Sigmoid colon (tissue), 7 donors: Measurements from ENCODE around the gene TM9SF4. TPM values are rescaled to one million over a fixed set of nuclear protein-coding genes. Genes with fewer than 3 reads are reported as not detected.

ENCODE experiments used
- DNase-seq: peaks from one replicate; pipeline ENCODE4 v3.0.0-alpha.2; 2019
- H3K27ac ChIP-seq, 4 donors: fragments of 200-600 bp; sonication (generic); one replicate each; pipeline ENCODE4 v1.5.1; 2016 to 2019; ENCODE audit warnings: mild to moderate bottlenecking in 1 of 4
- H3K27me3 ChIP-seq, 3 donors: fragments of 200-600 bp; sonication (generic); one replicate each; pipeline ENCODE4 v1.5.1; 2019; ENCODE audit warnings: mild to moderate bottlenecking in 1 of 3
- H3K36me3 ChIP-seq, 4 donors: fragments of 200-600 bp; sonication (generic); one replicate each; pipeline ENCODE4 v1.5.1; 2016 to 2019
- H3K4me1 ChIP-seq, 4 donors: fragments of 200-600 bp; sonication (generic); one replicate each; pipeline ENCODE4 v1.5.1; 2017 to 2019
- H3K4me3 ChIP-seq, 4 donors: fragments of 200-600 bp; sonication (generic); one replicate each; pipeline ENCODE4 v1.5.1; 2017 to 2019; ENCODE audit warnings: mild to moderate bottlenecking in 2 of 4, moderate library complexity in 1 of 4
- H3K9me3 ChIP-seq, 4 donors: fragments of 200-600 bp in 3 of 4; sonication (generic) in 3 of 4; one replicate each; pipeline versions ENCODE4 v1.5.1 to v1.6.1; 2013 to 2019
- CTCF ChIP-seq, 4 experiments: fragments of 450-650 bp in 3 of 4; fragments of 200-600 bp in 1 of 4; IDR thresholded peaks; one replicate each; pipeline ENCODE4 v1.5.1; 2016 to 2019; ENCODE audit warnings: antibody characterized with exemption in 4 of 4, mild to moderate bottlenecking in 3 of 4, moderate library complexity in 2 of 4
- EP300 ChIP-seq, 4 donors: sonication (generic); formaldehyde crosslinking; IDR thresholded peaks; one replicate each; pipeline ENCODE4 v1.6.1; 2017; ENCODE audit warnings: antibody characterized with exemption in 4 of 4
- POLR2A ChIP-seq, 2 donors: fragments of 450-650 bp; IDR thresholded peaks; one replicate each; pipeline ENCODE4 v1.6.1; 2016; ENCODE audit warnings: antibody characterized with exemption in 2 of 2, mild to moderate bottlenecking in 2 of 2, moderate library complexity in 2 of 2
- POLR2AphosphoS5 ChIP-seq, 4 donors: sonication (generic); formaldehyde crosslinking; IDR thresholded peaks; one replicate each; pipeline ENCODE4 v1.6.1; 2017; ENCODE audit warnings: antibody characterized with exemption in 4 of 4
- WGBS, 2 donors: extraction: QIAGEN DNeasy Blood & Tissue Kit; methylation state at CpG; one replicate each; pipeline ENCODE4 v1.1.7; 2013; 5-methylcytosine and 5-hydroxymethylcytosine counted together
- intact Hi-C: fragments of 100-400 bp; cut with DNase I; formaldehyde crosslinking; loops from one replicate; pipeline ENCODE4 v1.15.1; 2023
- polyA plus RNA-seq, 3 donors: library from polyadenylated mRNA; stranded (reverse); fragments of 200-250 nt; gene quantifications; one replicate each; pipeline ENCODE4 v1.2.3, GENCODE V29; 2013
- total RNA-seq, 4 donors: library from RNA; depleted of rRNA; stranded (reverse); fragments of >200 nt; gene quantifications; one replicate each; pipeline ENCODE4 v1.1.0, GENCODE V29; 2016
- donor health status: healthy with polysubstance abuse.
- donor health status: Bipolar disorder and iron deficiency.
- donor health status: healthy.

Gene TM9SF4
- total and polyA plus RNA-seq, 7 donors = 6.6 to 38.3 (median 17.1) TPM

DNA sequence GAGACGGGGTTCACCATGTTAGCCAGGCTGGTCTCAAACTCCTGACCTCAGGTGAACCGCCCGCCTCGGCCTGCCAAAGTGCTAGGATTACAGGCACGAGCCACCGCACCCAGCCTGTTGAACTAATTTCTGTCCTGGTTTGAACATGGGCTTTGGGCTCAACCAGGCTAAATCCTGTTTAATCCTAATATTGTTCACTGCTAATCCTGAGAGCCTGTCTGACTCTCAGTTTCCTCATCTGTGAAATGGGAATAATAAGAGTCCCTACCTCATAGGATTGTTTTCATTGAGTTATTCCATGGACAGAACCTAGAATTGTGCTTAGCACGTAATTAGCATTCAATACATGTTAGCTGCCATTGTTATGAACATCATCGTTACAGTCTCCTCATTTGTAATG lies 17.4 kb downstream of the TM9SF4 start:
- H3K36me3 ChIP-seq = no peaks in the 10 kb centered on the region
- no peaks in the 10 kb centered on the region for H3K9me3 ChIP-seq
- no peaks in the 10 kb centered on the region for H3K27me3 ChIP-seq
- DNase-seq = no peak
- H3K4me1 ChIP-seq = no peaks in the 10 kb centered on the region
- no peak overlapping the region for H3K27ac ChIP-seq
- 86 to 96% methylated on average over 8 of the region's 8 CpGs for WGBS, 2 donors
- TF ChIP-seq EP300 (IDR thresholded peaks at IDR 0.05) (no peak), POLR2A (IDR thresholded peaks at IDR 0.05) (no peak), CTCF (IDR thresholded peaks at IDR 0.05) (no peak), POLR2AphosphoS5 (IDR thresholded peaks at IDR 0.05) (no peak)
- no peak overlapping the region for H3K4me3 ChIP-seq
- intact Hi-C loops = no loop called here

DNA sequence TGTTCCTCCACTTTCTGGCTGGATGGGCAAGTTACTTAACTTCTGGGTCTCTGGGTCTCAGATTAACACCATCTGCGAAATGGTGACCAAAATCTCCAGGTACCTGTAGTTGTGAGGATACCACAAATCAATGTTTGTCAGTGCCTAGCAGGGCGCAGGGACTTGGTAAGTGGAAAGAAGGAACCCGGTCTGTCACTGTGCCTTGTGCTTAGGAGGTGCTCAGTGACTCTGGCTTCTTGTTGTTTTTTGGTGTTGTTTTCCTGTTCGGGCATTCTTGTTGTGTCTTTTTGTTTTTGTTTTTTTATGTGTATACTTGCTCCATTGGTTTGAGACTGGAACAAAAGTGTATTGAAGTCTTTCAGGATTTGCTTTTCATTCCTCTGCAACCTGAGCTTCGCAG lies 17.8 kb downstream of the TM9SF4 start:
- Histone ChIP-seq H3K27me3 (no peaks in the 10 kb centered on the region), H3K4me1 (no peaks in the 10 kb centered on the region), H3K36me3 (no peaks in the 10 kb centered on the region), H3K9me3 (no peaks in the 10 kb centered on the region), H3K27ac (no peak overlapping the region), H3K4me3 (no peak overlapping the region)
- TF ChIP-seq POLR2AphosphoS5 (IDR thresholded peaks at IDR 0.05) = no peak
- no peak for TF ChIP-seq POLR2A (IDR thresholded peaks at IDR 0.05)
- no peak for TF ChIP-seq CTCF (IDR thresholded peaks at IDR 0.05)
- TF ChIP-seq EP300 (IDR thresholded peaks at IDR 0.05) = no peak
- no peak for DNase-seq
- WGBS, 2 donors = 95 to 96% methylated on average over 5 of the region's 5 CpGs
- intact Hi-C loops = no loop called here

- H3K27ac ChIP-seq = no peak overlapping the region
- H3K4me1 ChIP-seq = no peaks in the 10 kb centered on the region
- DNase-seq = no peak
- 88 to 93% methylated on average over 2 of the region's 2 CpGs for WGBS, 2 donors
- H3K9me3 ChIP-seq = no peaks in the 10 kb centered on the region
- intact Hi-C loops = no loop called here
- no peak overlapping the region for H3K4me3 ChIP-seq
- H3K27me3 ChIP-seq = no peaks in the 10 kb centered on the region
- TF ChIP-seq POLR2AphosphoS5 (IDR thresholded peaks at IDR 0.05) = no peak
- TF ChIP-seq POLR2A (IDR thresholded peaks at IDR 0.05) = no peak
- TF ChIP-seq CTCF (IDR thresholded peaks at IDR 0.05) = no peak
- TF ChIP-seq EP300 (IDR thresholded peaks at IDR 0.05) = no peak
- peaks cover 0 to 7% (median 0%) of the 10 kb centered on the region in 4 donors for H3K36me3 ChIP-seq
These were observed 18.7 kb downstream of the TM9SF4 start for GRCh38 chr20:32128167-32128566.

GRCh38 chr20:32129863-32130262 lies 20.3 kb downstream of the TM9SF4 start:
- intact Hi-C loops = no loop called here
- H3K36me3 ChIP-seq = peaks cover 0 to 10% (median 0%) of the 10 kb centered on the region in 4 donors
- no peaks in the 10 kb centered on the region for H3K9me3 ChIP-seq
- 96 to 98% methylated on average over 5 of the region's 5 CpGs for WGBS, 2 donors
- no peak overlapping the region for H3K27ac ChIP-seq
- no peaks in the 10 kb centered on the region for H3K4me1 ChIP-seq
- DNase-seq = no peak
- H3K4me3 ChIP-seq = no peak overlapping the region
- TF ChIP-seq POLR2A (IDR thresholded peaks at IDR 0.05) (no peak), CTCF (IDR thresholded peaks at IDR 0.05) (no peak), EP300 (IDR thresholded peaks at IDR 0.05) (no peak), POLR2AphosphoS5 (IDR thresholded peaks at IDR 0.05) (no peak)
- H3K27me3 ChIP-seq = no peaks in the 10 kb centered on the region

GRCh38 chr20:32130352-32130751 lies 20.8 kb downstream of the TM9SF4 start:
- Histone ChIP-seq H3K4me1 (no peaks in the 10 kb centered on the region), H3K27me3 (no peaks in the 10 kb centered on the region), H3K36me3 (peaks cover 0 to 10% (median 0%) of the 10 kb centered on the region in 4 donors), H3K9me3 (no peaks in the 10 kb centered on the region), H3K4me3 (no peak overlapping the region), H3K27ac (no peak overlapping the region)
- WGBS, 2 donors = 49 to 98% methylated on average over 2 of the region's 2 CpGs
- intact Hi-C loops = no loop called here
- peak; percentile 2 for DNase-seq
- TF ChIP-seq POLR2AphosphoS5 (IDR thresholded peaks at IDR 0.05) (no peak), EP300 (IDR thresholded peaks at IDR 0.05) (no peak), CTCF (IDR thresholded peaks at IDR 0.05) (no peak), POLR2A (IDR thresholded peaks at IDR 0.05) (no peak)
